SK-N-SH (cell line): Measurements from ENCODE around the gene TGM6.

Experiments
- CTCF ChIP-seq: fragments of 200-600 bp; sonication (generic); IDR thresholded peaks from 2 replicates; pipeline ENCODE4 v1.6.1; 2017; ENCODE audit warnings: antibody characterized with exemption, mild to moderate bottlenecking, moderate library complexity
- IRF3 ChIP-seq: fragments of 150-350 bp; IDR thresholded peaks from 2 replicates; pipeline ENCODE4 v1.6.1; 2016; ENCODE audit warnings: mild to moderate bottlenecking, low read depth, low read length
- SMC3 ChIP-seq: IDR thresholded peaks from 2 replicates; pipeline ENCODE4 v1.6.1; 2012; ENCODE audit warnings: low read depth, low read length, improper control_type of control experiment
- TCF12 ChIP-seq: IDR thresholded peaks from 2 replicates; pipeline ENCODE4 v1.4.0; 2012
- YY1 ChIP-seq: IDR thresholded peaks from 2 replicates; pipeline ENCODE4 v1.4.0; 2012; ENCODE audit warnings: low read depth, mild to moderate bottlenecking
- TF ChIP-seq, protein P1 (sequence below): IDR thresholded peaks from 2 replicates; pipeline ENCODE4 v1.4.0; 2012; ENCODE audit warnings: low read depth

GRCh38 chr20:2365666-2366065 is 15.0 kb upstream of the TGM6 start:
- TF ChIP-seq CTCF, result no peak
- TF ChIP-seq, protein P1, sequence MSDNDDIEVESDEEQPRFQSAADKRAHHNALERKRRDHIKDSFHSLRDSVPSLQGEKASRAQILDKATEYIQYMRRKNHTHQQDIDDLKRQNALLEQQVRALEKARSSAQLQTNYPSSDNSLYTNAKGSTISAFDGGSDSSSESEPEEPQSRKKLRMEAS, result no peak
- TF ChIP-seq IRF3, result no peak
- TF ChIP-seq YY1, result no peak
- no peak for TF ChIP-seq TCF12
- TF ChIP-seq SMC3, result no peak
